ENCODE results near the gene LEMD2.

Gene LEMD2

GRCh38 chr6:33745548-33745947 lies 43.4 kb downstream of the LEMD2 start:
- Histone ChIP-seq H3K79me2 (ENCODE audit: insufficient read depth, low read length) (no peaks in the 10 kb centered on the region), H3K9me2 (ENCODE audit: low read depth, low read length) (no peaks in the 10 kb centered on the region), H2AFZ (ENCODE audit: low read length) (no peak overlapping the region), H3F3A (ENCODE audit: insufficient read depth, low read length) (no peaks in the 10 kb centered on the region), H4K20me1 (ENCODE audit: insufficient read depth, low read length) (no peaks in the 10 kb centered on the region), H3K9ac (ENCODE audit: low read length) (no peak overlapping the region), H3K4me2 (ENCODE audit: low read length) (no peak overlapping the region), H3K27me3 (ENCODE audit: insufficient read depth, low read length) (peaks cover 6% of the 10 kb centered on the region; the same call in 1 of the 2 replicates), H3K4me1 (ENCODE audit: insufficient read depth, low read length, severe bottlenecking) (no peaks in the 10 kb centered on the region), H3K9me3 (ENCODE audit: low read length) (no peaks in the 10 kb centered on the region), H3K27ac (ENCODE audit: low read depth, low read length, poor library complexity, severe bottlenecking) (no peak overlapping the region), H3K4me3 (ENCODE audit: low read depth, low read length, poor library complexity, severe bottlenecking) (no peak overlapping the region), H3K36me3 (ENCODE audit: insufficient read depth, low read length) (no peaks in the 10 kb centered on the region)
- no peak for TF ChIP-seq EZH2 (IDR thresholded peaks at IDR 0.05; ENCODE audit: borderline replicate concordance, low read length)
- TF ChIP-seq, protein P1, sequence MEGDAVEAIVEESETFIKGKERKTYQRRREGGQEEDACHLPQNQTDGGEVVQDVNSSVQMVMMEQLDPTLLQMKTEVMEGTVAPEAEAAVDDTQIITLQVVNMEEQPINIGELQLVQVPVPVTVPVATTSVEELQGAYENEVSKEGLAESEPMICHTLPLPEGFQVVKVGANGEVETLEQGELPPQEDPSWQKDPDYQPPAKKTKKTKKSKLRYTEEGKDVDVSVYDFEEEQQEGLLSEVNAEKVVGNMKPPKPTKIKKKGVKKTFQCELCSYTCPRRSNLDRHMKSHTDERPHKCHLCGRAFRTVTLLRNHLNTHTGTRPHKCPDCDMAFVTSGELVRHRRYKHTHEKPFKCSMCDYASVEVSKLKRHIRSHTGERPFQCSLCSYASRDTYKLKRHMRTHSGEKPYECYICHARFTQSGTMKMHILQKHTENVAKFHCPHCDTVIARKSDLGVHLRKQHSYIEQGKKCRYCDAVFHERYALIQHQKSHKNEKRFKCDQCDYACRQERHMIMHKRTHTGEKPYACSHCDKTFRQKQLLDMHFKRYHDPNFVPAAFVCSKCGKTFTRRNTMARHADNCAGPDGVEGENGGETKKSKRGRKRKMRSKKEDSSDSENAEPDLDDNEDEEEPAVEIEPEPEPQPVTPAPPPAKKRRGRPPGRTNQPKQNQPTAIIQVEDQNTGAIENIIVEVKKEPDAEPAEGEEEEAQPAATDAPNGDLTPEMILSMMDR (IDR thresholded peaks at IDR 0.05; ENCODE audit: low read length), result no peak

GRCh38 chr6:33744895-33745546 lies 43.9 kb downstream of the LEMD2 start:
- Histone ChIP-seq H3K36me3 (ENCODE audit: insufficient read depth, low read length) (no peaks in the 10 kb centered on the region), H3K79me2 (ENCODE audit: insufficient read depth, low read length) (no peaks in the 10 kb centered on the region), H3F3A (ENCODE audit: insufficient read depth, low read length) (no peaks in the 10 kb centered on the region), H4K20me1 (ENCODE audit: insufficient read depth, low read length) (no peaks in the 10 kb centered on the region), H3K9me3 (ENCODE audit: low read length) (no peaks in the 10 kb centered on the region), H3K9ac (ENCODE audit: low read length) (no peak overlapping the region), H3K4me3 (ENCODE audit: low read depth, low read length, poor library complexity, severe bottlenecking) (no peak overlapping the region), H2AFZ (ENCODE audit: low read length) (no peak overlapping the region), H3K4me1 (ENCODE audit: insufficient read depth, low read length, severe bottlenecking) (no peaks in the 10 kb centered on the region), H3K4me2 (ENCODE audit: low read length) (no peak overlapping the region), H3K9me2 (ENCODE audit: low read depth, low read length) (no peaks in the 10 kb centered on the region), H3K27me3 (ENCODE audit: insufficient read depth, low read length) (peaks cover 6% of the 10 kb centered on the region; the same call in 1 of the 2 replicates), H3K27ac (ENCODE audit: low read depth, low read length, poor library complexity, severe bottlenecking) (no peak overlapping the region)
- TF ChIP-seq, protein P1 (IDR thresholded peaks at IDR 0.05; ENCODE audit: low read length), result no peak
- no peak for TF ChIP-seq EZH2 (IDR thresholded peaks at IDR 0.05; ENCODE audit: borderline replicate concordance, low read length)

- H3K9ac ChIP-seq (ENCODE audit: low read length), result no peak overlapping the region
- H3K4me3 ChIP-seq (ENCODE audit: low read depth, low read length, poor library complexity, severe bottlenecking), result no peak overlapping the region
These were observed 44.7 kb downstream of the LEMD2 start for GRCh38 chr6:33744001-33744848.

More at GRCh38 chr6:33744001-33744848, 44.7 kb downstream of the LEMD2 start:
- H3K27ac ChIP-seq (ENCODE audit: low read depth, low read length, poor library complexity, severe bottlenecking), result no peak overlapping the region
- peaks cover 6% of the 10 kb centered on the region; the same call in 1 of the 2 replicates for H3K27me3 ChIP-seq (ENCODE audit: insufficient read depth, low read length)
- H3K4me1 ChIP-seq (ENCODE audit: insufficient read depth, low read length, severe bottlenecking), result no peaks in the 10 kb centered on the region
- TF ChIP-seq EZH2 (IDR thresholded peaks at IDR 0.05; ENCODE audit: borderline replicate concordance, low read length), result no peak
- TF ChIP-seq, protein P1 (IDR thresholded peaks at IDR 0.05; ENCODE audit: low read length), result peak; percentile 90
- H3K4me2 ChIP-seq (ENCODE audit: low read length), result no peak overlapping the region
- no peaks in the 10 kb centered on the region for H3K36me3 ChIP-seq (ENCODE audit: insufficient read depth, low read length)
- no peaks in the 10 kb centered on the region for H4K20me1 ChIP-seq (ENCODE audit: insufficient read depth, low read length)
- H3F3A ChIP-seq (ENCODE audit: insufficient read depth, low read length), result no peaks in the 10 kb centered on the region
- no peaks in the 10 kb centered on the region for H3K9me2 ChIP-seq (ENCODE audit: low read depth, low read length)
- H3K9me3 ChIP-seq (ENCODE audit: low read length), result no peaks in the 10 kb centered on the region
- H2AFZ ChIP-seq (ENCODE audit: low read length), result no peak overlapping the region
- no peaks in the 10 kb centered on the region for H3K79me2 ChIP-seq (ENCODE audit: insufficient read depth, low read length)

Data from OCI-LY1 (cell line).